ENCODE data around the gene LACTBL1. TPM values are rescaled to one million over a fixed set of nuclear protein-coding genes. Genes with fewer than 3 reads are reported as not detected.

LACTBL1 gene
- total and polyA plus RNA-seq, 2 of the 8 experiments (the other 6 are each of a cell fraction or from before 2014, with no cell fraction given), result not detected

DNA sequence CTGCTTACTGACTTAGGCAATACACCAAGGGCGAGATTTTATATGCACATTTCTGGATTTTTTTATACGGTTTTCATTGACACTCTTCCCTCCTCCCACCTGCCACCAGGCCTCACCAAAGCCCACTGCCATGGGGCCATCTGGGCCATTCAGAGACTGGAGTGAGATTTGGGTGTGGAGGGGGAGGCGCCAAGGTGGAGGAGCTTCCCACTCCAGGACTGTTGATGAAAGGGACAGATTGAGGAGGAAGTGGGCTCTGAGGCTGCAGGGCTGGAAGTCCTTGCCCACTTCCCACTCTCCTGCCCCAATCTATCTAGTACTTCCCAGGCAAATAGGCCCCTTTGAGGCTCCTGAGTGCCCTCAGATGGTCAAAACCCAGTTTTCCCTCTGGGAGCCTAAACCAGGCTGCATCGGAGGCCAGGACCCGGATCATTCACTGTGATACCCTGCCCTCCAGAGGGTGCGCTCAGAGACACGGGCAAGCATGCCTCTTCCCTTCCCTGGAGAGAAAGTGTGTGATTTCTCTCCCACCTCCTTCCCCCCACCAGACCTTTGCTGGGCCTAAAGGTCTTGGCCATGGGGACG lies 57.9 kb downstream of the LACTBL1 start (continued):
- TF ChIP-seq, protein P1, sequence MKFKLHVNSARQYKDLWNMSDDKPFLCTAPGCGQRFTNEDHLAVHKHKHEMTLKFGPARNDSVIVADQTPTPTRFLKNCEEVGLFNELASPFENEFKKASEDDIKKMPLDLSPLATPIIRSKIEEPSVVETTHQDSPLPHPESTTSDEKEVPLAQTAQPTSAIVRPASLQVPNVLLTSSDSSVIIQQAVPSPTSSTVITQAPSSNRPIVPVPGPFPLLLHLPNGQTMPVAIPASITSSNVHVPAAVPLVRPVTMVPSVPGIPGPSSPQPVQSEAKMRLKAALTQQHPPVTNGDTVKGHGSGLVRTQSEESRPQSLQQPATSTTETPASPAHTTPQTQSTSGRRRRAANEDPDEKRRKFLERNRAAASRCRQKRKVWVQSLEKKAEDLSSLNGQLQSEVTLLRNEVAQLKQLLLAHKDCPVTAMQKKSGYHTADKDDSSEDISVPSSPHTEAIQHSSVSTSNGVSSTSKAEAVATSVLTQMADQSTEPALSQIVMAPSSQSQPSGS (IDR thresholded peaks at IDR 0.05; ENCODE audit: low read length), result no peak

Data from H1 (cell line).